Smooth muscle cell (in vitro differentiated cells): ENCODE results near the gene NET1. TPM values are rescaled to one million over a fixed set of nuclear protein-coding genes. Genes with fewer than 3 reads are reported as not detected.

ENCODE experiments used
- DNase-seq: peaks from one replicate; lab custom pipeline; 2025; ENCODE audit not compliant: unreplicated experiment; lab: John Stamatoyannopoulos, UW
- H2AFZ ChIP-seq: fragments of 200-600 bp; sonication (generic); 2 replicates; pipeline ENCODE4 v1.6.0; 2016; ENCODE audit warnings: antibody characterized with exemption, low read depth, mild to moderate bottlenecking
- H3F3A ChIP-seq: fragments of 200-600 bp; sonication (generic); 2 replicates; pipeline ENCODE4 v1.6.0; 2017; ENCODE audit warnings: antibody characterized with exemption, low read depth
- H3K27ac ChIP-seq: fragments of 200-600 bp; sonication (generic); 2 replicates; pipeline ENCODE4 v1.5.1; 2016; ENCODE audit warnings: low read depth, mild to moderate bottlenecking
- H3K27me3 ChIP-seq: fragments of 200-600 bp; sonication (generic); 2 replicates; pipeline ENCODE4 v1.6.1; 2016; ENCODE audit warnings: low read depth, mild to moderate bottlenecking
- H3K36me3 ChIP-seq: fragments of 200-600 bp; sonication (generic); 2 replicates; pipeline ENCODE4 v1.5.1; 2016; ENCODE audit warnings: low read depth
- H3K4me1 ChIP-seq: fragments of 200-600 bp; sonication (generic); 2 replicates; pipeline ENCODE4 v1.5.1; 2016; ENCODE audit warnings: low read depth
- H3K4me2 ChIP-seq: fragments of 200-600 bp; sonication (generic); 2 replicates; pipeline ENCODE4 v1.6.0; 2016; ENCODE audit warnings: mild to moderate bottlenecking
- H3K4me3 ChIP-seq: fragments of 200-600 bp; sonication (generic); 2 replicates; pipeline ENCODE4 v1.5.1; 2016; ENCODE audit warnings: mild to moderate bottlenecking
- H3K79me2 ChIP-seq: fragments of 200-600 bp; sonication (generic); 2 replicates; pipeline ENCODE4 v1.6.0; 2016; ENCODE audit warnings: low read depth, mild to moderate bottlenecking
- H3K9ac ChIP-seq: fragments of 200-600 bp; sonication (generic); 2 replicates; pipeline ENCODE4 v1.6.0; 2016; ENCODE audit warnings: low read depth
- H3K9me3 ChIP-seq: fragments of 200-600 bp; sonication (generic); replicated peaks from 2 replicates; pipeline ENCODE4 v1.5.1; 2016; ENCODE audit warnings: low read depth
- H4K20me1 ChIP-seq: fragments of 200-600 bp; sonication (generic); 2 replicates; pipeline ENCODE4 v1.6.0; 2016; ENCODE audit warnings: low read depth
- CTCF ChIP-seq: fragments of 200-600 bp; sonication (generic); IDR thresholded peaks from 2 replicates; pipeline ENCODE4 v1.5.1; 2017; ENCODE audit warnings: borderline replicate concordance, mild to moderate bottlenecking, antibody characterized with exemption; ENCODE audit not compliant: insufficient read depth, poor library complexity, severe bottlenecking
- WGBS: methylation state at CpG from one replicate; pipeline ENCODE4 v1.1.7; 2016; ENCODE audit warnings: low lambda C conversion rate; 5-methylcytosine and 5-hydroxymethylcytosine counted together
- polyA plus RNA-seq: library from polyadenylated mRNA; unstranded; fragments of >200 nt; fragmentation: Nextera tagmentation; extraction: Ambion mirVana; gene quantifications from 2 replicates; pipeline ENCODE4 v1.2.1, GENCODE V29; 2016
- total RNA-seq: library from RNA; depleted of rRNA; stranded (reverse); fragments of >200 nt; gene quantifications from 2 replicates; pipeline ENCODE4 v1.2.3, GENCODE V29; 2014

Gene NET1
- total and polyA plus RNA-seq, 2 experiments from 2014 or later = 49.5 to 123 TPM

DNA sequence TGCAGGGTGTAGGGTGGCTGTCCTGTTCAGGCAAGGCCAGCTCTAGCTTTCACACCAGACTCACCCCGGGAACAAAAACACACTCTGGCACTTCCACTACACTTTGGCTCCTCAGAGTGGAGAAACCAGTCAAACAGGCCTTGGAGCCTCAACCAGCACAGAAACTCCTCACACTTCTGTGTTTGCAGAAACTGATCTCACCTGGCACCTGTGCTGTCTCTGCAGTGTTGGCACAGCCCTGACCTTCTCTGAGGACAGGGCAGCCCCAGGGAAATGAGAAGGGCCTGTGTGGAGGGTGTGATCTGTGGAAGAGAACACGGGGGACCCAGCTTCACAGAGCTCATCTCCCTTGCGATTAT lies 91.1 kb downstream of the NET1 start:
- Histone ChIP-seq H3K79me2 (no peaks in the 10 kb centered on the region), H3K4me2 (no peak overlapping the region), H3K9ac (no peak overlapping the region), H3K9me3 (no peaks in the 10 kb centered on the region), H2AFZ (no peak overlapping the region), H3K27me3 (no peaks in the 10 kb centered on the region), H4K20me1 (no peaks in the 10 kb centered on the region), H3K27ac (no peak overlapping the region), H3F3A (no peaks in the 10 kb centered on the region), H3K4me3 (no peak overlapping the region), H3K36me3 (no peaks in the 10 kb centered on the region), H3K4me1 (no peaks in the 10 kb centered on the region)
- TF ChIP-seq CTCF = no peak
- 84% methylated on average over 3 of the region's 3 CpGs for WGBS
- no peak for DNase-seq

DNA sequence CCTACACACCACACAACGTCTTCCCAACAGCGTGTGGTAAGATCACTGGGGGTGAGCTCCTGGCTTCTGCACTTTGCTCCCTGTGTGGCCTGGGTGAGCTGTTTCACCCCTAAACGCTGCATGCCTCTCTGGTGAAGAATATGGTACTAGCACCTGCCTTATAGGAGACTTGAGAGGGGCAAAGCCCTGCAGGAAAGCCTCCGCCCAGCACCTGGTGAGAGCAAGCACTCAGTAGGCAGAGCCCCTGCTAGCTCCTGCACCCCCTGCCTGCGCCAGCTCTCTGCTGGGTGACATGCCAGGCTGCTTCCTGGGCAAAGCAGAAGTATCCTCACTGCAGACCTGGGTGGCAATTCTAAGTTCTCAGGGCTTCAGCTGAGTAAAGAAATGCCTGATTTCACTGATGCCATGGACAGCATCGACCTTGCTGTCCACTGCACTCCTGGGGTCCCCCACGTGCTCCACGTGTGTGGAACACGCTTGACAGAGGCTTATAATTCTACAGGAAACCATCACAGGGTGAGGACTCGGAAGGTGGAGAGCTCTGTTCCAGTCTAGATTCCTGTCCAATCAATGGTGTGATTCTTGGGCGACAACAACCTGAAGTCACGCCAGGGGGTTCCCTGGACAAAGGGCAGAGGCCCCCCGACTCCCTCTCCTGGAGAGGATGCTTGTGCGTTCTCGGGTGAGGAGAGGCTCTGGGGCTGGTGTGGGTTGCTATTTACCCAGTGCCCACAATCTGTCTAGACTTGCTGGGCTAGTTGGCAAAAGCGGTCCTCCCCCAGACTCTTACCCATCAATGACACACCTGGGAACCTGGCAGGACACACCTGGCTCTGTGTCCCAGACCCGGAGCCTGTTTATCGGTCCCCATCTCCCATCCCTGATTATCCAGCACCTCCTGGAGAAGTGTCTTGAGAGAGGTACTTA lies 92.1 kb downstream of the NET1 start:
- TF ChIP-seq CTCF = no peak
- H3K79me2 ChIP-seq = no peaks in the 10 kb centered on the region
- no peak overlapping the region for H3K4me3 ChIP-seq
- H3K4me2 ChIP-seq = no peak overlapping the region
- DNase-seq = no peak
- WGBS = 94% methylated on average over 18 of the region's 18 CpGs
- H3K9me3 ChIP-seq = no peaks in the 10 kb centered on the region
- H3K27me3 ChIP-seq = no peaks in the 10 kb centered on the region
- H3F3A ChIP-seq = no peaks in the 10 kb centered on the region
- no peaks in the 10 kb centered on the region for H3K36me3 ChIP-seq
- no peak overlapping the region for H3K9ac ChIP-seq
- H3K27ac ChIP-seq = no peak overlapping the region
- no peaks in the 10 kb centered on the region for H4K20me1 ChIP-seq
- H3K4me1 ChIP-seq = no peaks in the 10 kb centered on the region
- no peak overlapping the region for H2AFZ ChIP-seq

DNA sequence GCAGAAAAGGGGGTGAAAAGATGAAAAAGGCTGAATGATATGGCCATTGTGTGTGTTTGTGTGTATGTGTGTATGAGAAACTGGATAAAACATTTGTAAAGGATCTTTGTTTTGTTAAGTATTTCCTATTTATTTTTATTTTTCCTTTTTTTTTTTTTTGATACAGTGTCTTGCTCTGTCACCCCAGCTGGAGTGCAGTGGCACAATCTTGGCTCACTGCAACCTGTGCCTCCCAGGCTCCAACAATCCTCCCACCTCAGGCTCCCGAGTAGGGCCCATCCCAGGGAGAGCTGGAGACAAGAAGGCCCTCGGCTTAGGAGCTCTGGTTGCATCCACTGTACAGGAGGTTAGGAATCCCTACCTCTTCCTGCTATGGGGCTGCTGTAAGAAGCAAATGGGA lies 93.9 kb downstream of the NET1 start:
- H3K36me3 ChIP-seq = no peaks in the 10 kb centered on the region
- no peak overlapping the region for H3K4me3 ChIP-seq
- no peak for TF ChIP-seq CTCF
- no peak overlapping the region for H3K9ac ChIP-seq
- no peaks in the 10 kb centered on the region for H3F3A ChIP-seq
- no peak overlapping the region for H3K4me2 ChIP-seq
- H3K4me1 ChIP-seq = no peaks in the 10 kb centered on the region
- H4K20me1 ChIP-seq = no peaks in the 10 kb centered on the region
- H3K79me2 ChIP-seq = no peaks in the 10 kb centered on the region
- no peaks in the 10 kb centered on the region for H3K27me3 ChIP-seq
- no peak for DNase-seq
- H3K27ac ChIP-seq = no peak overlapping the region
- H3K9me3 ChIP-seq = no peaks in the 10 kb centered on the region
- H2AFZ ChIP-seq = no peak overlapping the region
- 85% methylated on average over 2 of the region's 2 CpGs for WGBS
